ENCODE results near the gene MYO10. TPM values are rescaled to one million over a fixed set of nuclear protein-coding genes. Genes with fewer than 3 reads are reported as not detected.

The MYO10 gene
- total and polyA plus RNA-seq, 2 donors (not counting 3 experiments of a cell fraction or from before 2014, with no cell fraction given), result 36.0 to 148 TPM

DNA sequence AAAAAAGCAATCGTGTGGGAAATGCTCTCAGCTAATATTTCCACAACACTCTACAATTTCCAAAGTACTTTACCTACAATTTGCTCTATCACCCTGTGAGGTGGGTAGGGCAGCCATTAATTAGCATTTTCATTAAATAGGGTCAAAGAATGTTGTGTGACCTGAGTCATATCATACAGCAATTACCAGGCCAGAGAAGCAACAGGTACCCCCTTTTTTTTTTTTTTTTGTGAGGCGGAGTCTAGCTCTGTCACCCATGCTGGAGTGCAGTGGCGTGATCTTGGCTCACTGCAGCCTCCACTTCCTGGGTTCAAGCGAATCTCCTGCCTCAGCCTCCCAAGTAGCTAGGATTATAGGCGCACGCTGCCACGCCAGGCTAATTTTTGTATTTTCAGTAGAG, 210.5 kb downstream of the MYO10 start:
- H3K9me3 ChIP-seq (replicated peaks; ENCODE audit: control insufficient read depth, insufficient read depth, low read length), result no peaks in the 10 kb centered on the region
- no peak overlapping the region for H3K4me3 ChIP-seq (replicated peaks in 1 of 3; ENCODE audit: insufficient read depth in 1 of 3, low read depth in 1 of 3, low read length in 3 of 3)
- POLR2A ChIA-PET, result no interaction called here
- no peak overlapping the region for H2AFZ ChIP-seq (ENCODE audit: low read depth, low read length)
- H3K27me3 ChIP-seq (ENCODE audit: control insufficient read depth in 2 of 2, insufficient read depth in 2 of 2, low read length in 2 of 2), result no peaks in the 10 kb centered on the region
- no TSS peak for BruUV-seq (replicated peaks)
- CTCF ChIA-PET, result interaction anchor here (1.0 to 2.0 kb wide), 4 partner anchors 12 to 465 kb away, joined by 3 to 7 read pairs (median 5); no protein-coding TSS in a partner anchor
- peaks cover under 1 to 4% of the 10 kb centered on the region in 2 experiments for H3K36me3 ChIP-seq (ENCODE audit: control insufficient read depth in 2 of 2, extremely low read depth in 1 of 2, insufficient read depth in 2 of 2, low read length in 2 of 2)
- peaks cover 37% of the 10 kb centered on the region for H3K4me1 ChIP-seq (ENCODE audit: control insufficient read depth, extremely low read depth, insufficient read depth, low read length)
- dilution Hi-C loops (cut with MboI; ENCODE audit: extremely low pct_ligation_motif_present, low sequenced_read_pairs) (no loop called here), intact Hi-C loops (cut with micrococcal nuclease) (loop anchor here (5.0 kb wide), 1 partner anchor 33 kb away; no protein-coding TSS in a partner anchor)
- no peaks in the 10 kb centered on the region for H4K20me1 ChIP-seq (replicated peaks; ENCODE audit: control insufficient read depth, extremely low read depth, insufficient read depth, low read length)
- FAIRE-seq (no peak), DNase-seq (ENCODE audit: low read depth, low spot score) (no peak)
- peaks cover 31% of the 10 kb centered on the region for H3K79me2 ChIP-seq (ENCODE audit: control insufficient read depth, insufficient read depth, low read length)
- H3K9ac ChIP-seq (replicated peaks; ENCODE audit: extremely low read depth, insufficient read depth, low read length), result no peak overlapping the region
- no peak overlapping the region for H3K4me2 ChIP-seq (ENCODE audit: insufficient read depth, low read length)
- TF ChIP-seq GATA2 (IDR thresholded peaks at IDR 0.05; ENCODE audit: insufficient read depth, insufficient read length, low read depth, low read length), result no peak
- TF ChIP-seq, protein P1, sequence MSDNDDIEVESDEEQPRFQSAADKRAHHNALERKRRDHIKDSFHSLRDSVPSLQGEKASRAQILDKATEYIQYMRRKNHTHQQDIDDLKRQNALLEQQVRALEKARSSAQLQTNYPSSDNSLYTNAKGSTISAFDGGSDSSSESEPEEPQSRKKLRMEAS (IDR thresholded peaks at IDR 0.05; ENCODE audit: insufficient read depth, insufficient read length), result no peak
- TF ChIP-seq FOS (IDR thresholded peaks at IDR 0.05; ENCODE audit: borderline replicate concordance, insufficient read depth, low read length), result no peak
- no peak for TF ChIP-seq MYC (IDR thresholded peaks at IDR 0.05; ENCODE audit: low read depth, low read length)
- no peak for TF ChIP-seq POLR2A (IDR thresholded peaks at IDR 0.05; ENCODE audit: low read depth, low read length)
- TF ChIP-seq JUN (IDR thresholded peaks at IDR 0.05; ENCODE audit: borderline replicate concordance, insufficient read depth, insufficient read length, low read depth), result no peak
- no peak for TF ChIP-seq EZH2 (IDR thresholded peaks at IDR 0.05; ENCODE audit: borderline replicate concordance, low read depth, low read length, severe bottlenecking)
- TF ChIP-seq, protein P2, sequence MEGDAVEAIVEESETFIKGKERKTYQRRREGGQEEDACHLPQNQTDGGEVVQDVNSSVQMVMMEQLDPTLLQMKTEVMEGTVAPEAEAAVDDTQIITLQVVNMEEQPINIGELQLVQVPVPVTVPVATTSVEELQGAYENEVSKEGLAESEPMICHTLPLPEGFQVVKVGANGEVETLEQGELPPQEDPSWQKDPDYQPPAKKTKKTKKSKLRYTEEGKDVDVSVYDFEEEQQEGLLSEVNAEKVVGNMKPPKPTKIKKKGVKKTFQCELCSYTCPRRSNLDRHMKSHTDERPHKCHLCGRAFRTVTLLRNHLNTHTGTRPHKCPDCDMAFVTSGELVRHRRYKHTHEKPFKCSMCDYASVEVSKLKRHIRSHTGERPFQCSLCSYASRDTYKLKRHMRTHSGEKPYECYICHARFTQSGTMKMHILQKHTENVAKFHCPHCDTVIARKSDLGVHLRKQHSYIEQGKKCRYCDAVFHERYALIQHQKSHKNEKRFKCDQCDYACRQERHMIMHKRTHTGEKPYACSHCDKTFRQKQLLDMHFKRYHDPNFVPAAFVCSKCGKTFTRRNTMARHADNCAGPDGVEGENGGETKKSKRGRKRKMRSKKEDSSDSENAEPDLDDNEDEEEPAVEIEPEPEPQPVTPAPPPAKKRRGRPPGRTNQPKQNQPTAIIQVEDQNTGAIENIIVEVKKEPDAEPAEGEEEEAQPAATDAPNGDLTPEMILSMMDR (IDR thresholded peaks at IDR 0.05; ENCODE audit: extremely low read depth in 1 of 2, insufficient read depth in 1 of 2, low read depth in 1 of 2, low read length in 2 of 2), result no peak
- TF ChIP-seq POLR2AphosphoS5 (IDR thresholded peaks at IDR 0.05; ENCODE audit: insufficient read depth, low read depth, low read length), result no peak
- peak overlapping the region; percentile 64 for H3K27ac ChIP-seq (ENCODE audit: insufficient read depth, low read depth, low read length)
- H3K9me1 ChIP-seq (replicated peaks; ENCODE audit: control insufficient read depth, extremely low read depth, insufficient read depth, low read length), result no peaks in the 10 kb centered on the region
